Loucy (cell line): ENCODE measurements around the gene SGPP2.

Source experiments
- CTCF ChIP-seq: fragments of 200-600 bp; sonication (generic); conservative IDR thresholded peaks from 2 replicates; pipeline ENCODE4 v1.5.1; 2014; ENCODE audit warnings: mild to moderate bottlenecking, antibody characterized with exemption, low read length
- EZH2phosphoT487 ChIP-seq: fragments of 200-600 bp; IDR thresholded peaks from 2 replicates; pipeline ENCODE4 v1.6.1; 2018; ENCODE audit warnings: antibody characterized with exemption, mild to moderate bottlenecking, moderate library complexity, borderline replicate concordance

- TF ChIP-seq CTCF (no peak), EZH2phosphoT487 (no peak)
Measured at GRCh38 chr2:222595581-222595980, 171.2 kb downstream of the SGPP2 start.
